ENCODE results near the gene NOVA1. TPM values are rescaled to one million over a fixed set of nuclear protein-coding genes. Genes with fewer than 3 reads are reported as not detected.

NOVA1 gene
- total and polyA plus RNA-seq, 2 of the 13 experiments (the other 11 are each of a cell fraction or from before 2014, with no cell fraction given): 0.13 TPM

DNA sequence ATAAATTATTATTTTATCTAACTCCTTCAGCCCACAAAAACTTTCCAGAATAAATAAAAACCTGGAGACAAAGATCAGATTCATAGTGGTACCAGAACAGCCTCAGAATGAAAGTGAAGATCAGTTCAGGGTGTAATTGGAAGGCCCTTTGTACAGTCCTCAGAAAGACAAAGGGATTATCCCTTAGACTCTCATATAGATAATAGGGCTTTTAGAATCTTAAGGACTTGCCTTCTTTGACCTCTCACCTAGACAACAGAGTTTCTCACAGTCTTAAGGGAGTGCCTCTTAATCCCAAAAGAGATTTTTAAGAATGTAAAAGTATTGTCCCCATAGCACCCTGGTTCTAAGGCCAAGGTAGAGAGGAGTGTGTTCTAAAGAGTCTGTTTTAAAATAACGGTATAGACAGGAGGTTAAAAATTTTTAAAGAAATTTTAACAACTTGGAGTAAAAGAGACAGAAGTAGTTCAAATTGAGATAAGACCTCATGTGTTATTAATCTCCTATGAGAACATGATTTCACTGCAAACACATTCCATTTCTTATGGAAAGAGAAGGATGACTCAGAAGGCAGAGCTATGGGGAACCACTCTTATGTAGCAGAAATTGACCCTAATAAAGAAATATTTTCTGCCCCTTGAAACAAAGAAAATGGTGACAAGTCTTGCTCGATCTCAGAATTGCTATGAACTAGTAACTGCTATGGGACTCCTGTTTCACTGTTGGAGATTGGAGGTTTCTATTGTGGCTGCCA, 24.2 kb upstream of the NOVA1 start:
- 1% methylated on average over 2 of the region's 2 CpGs for WGBS (ENCODE audit: low lambda C conversion rate)
- in situ Hi-C loops (cut with HindIII; ENCODE audit: extremely low pct_ligation_motif_present, low pct_unique_long_range_greater_than_20kb) (no loop called here), intact Hi-C loops (cut with micrococcal nuclease; ENCODE audit: unreplicated experiment) (no loop called here)
- Histone ChIP-seq H3K36me3 (replicated peaks in 1 of 2; ENCODE audit: control insufficient read depth in 1 of 2, insufficient read depth in 2 of 2, low read length in 2 of 2) (no peaks in the 10 kb centered on the region), H3K4me2 (ENCODE audit: low read depth, low read length) (no peak overlapping the region), H3K27ac (ENCODE audit: extremely low read length, insufficient read depth, low read length) (no peak overlapping the region), H3K79me2 (ENCODE audit: insufficient read depth, low read length) (no peaks in the 10 kb centered on the region), H3K9ac (ENCODE audit: insufficient read depth, low read depth, low read length) (no peak overlapping the region), H3K4me1 (ENCODE audit: insufficient read depth, low read length) (no peaks in the 10 kb centered on the region), H3K27me3 (ENCODE audit: control insufficient read depth in 1 of 2, insufficient read depth in 2 of 2, low read length in 2 of 2) (no peaks in the 10 kb centered on the region), H2AFZ (ENCODE audit: low read length) (no peak overlapping the region), H3K4me3 (replicated peaks in 1 of 3; ENCODE audit: insufficient read depth in 1 of 3, low read depth in 2 of 3, low read length in 3 of 3) (no peak overlapping the region), H3K9me3 (ENCODE audit: low read length) (peaks cover 86% of the 10 kb centered on the region), H4K20me1 (ENCODE audit: insufficient read depth, low read length) (no peaks in the 10 kb centered on the region)
- POLR2A ChIA-PET: no interaction called here
- DNase-seq (ENCODE audit: low spot score) (no peak), ATAC-seq (no peak), FAIRE-seq (no peak)
- CTCF ChIA-PET (ENCODE audit: low intra/inter-chr PET ratio, low total read pairs): no interaction called here
- TF ChIP-seq PRDM10 (CRISPR knock-in tag; IDR thresholded peaks at IDR 0.05; ENCODE audit: low read depth): no peak
- TF ChIP-seq SP2 (CRISPR knock-in tag; IDR thresholded peaks at IDR 0.05): no peak
- TF ChIP-seq NFE2L2 (IDR thresholded peaks at IDR 0.05; ENCODE audit: low read length): no peak
- no peak for TF ChIP-seq ZHX1 (CRISPR knock-in tag; IDR thresholded peaks at IDR 0.05; ENCODE audit: low read depth)
- no peak for TF ChIP-seq CEBPB (IDR thresholded peaks at IDR 0.05; ENCODE audit: borderline replicate concordance, low read depth, low read length)
- BruUV-seq (replicated peaks): no TSS peak
